Pericardium fibroblast (primary cell): ENCODE data around the gene CBX3. TPM values are rescaled to one million over a fixed set of nuclear protein-coding genes. Genes with fewer than 3 reads are reported as not detected.

Source experiments
- total RNA-seq: library from RNA; depleted of rRNA; stranded (reverse); fragments of >200 nt; gene quantifications from 2 replicates; pipeline ENCODE4 v1.2.3, GENCODE V29; 2015

Gene CBX3
- total RNA-seq: 78.4 and 84.1 TPM in 2 replicates

GRCh38 chr7:26201247-26202018, at the start of gene CBX3:
Gene CBX3 (plus strand): TSS chr7:26201745. CDS start chr7:26202999, 1,254 bp downstream.

GRCh38 chr7:26151953-26152781, 49.4 kb upstream of the CBX3 start, which contains the start of gene NFE2L3:
Gene NFE2L3 (plus strand): TSS chr7:26152198. CDS start chr7:26152499, 301 bp downstream.

DNA sequence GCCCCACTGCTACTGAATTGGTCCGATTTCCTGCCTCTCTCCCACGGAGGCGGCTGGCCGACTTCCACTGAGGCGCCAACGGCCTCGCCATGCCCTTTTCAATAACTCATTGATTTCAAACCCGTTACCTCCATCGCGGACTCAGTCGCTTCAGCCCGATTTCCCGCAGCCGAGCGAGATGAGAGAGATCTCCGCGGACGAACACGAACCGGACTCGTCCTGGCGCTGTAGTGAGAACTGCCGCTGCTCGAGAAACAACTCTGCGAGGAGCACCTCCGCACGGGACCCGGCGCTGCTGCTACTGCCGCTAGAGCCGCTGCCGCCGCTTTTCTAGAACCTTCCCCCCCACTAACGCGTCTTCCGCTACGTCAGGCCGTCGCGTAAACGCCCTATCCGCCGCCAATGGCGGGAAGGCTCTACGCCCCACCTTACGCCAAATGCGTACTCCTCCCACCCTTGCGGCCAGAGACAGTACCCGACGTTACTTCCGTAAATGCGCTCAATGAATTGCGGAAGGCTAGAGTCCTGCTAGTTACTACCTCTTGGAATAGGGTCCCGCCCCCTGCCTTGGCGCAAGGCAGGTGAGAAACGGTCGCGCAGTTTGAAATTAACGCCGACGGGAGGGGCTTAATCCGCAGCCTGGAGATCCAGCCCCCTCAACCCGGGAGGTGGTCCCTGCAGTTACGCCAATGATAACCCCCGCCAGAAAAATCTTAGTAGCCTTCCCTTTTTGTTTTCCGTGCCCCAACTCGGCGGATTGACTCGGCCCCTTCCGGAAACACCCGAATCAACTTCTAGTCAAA, 900 bp upstream of the CBX3 start, which contains the start of gene HNRNPA2B1:
Gene HNRNPA2B1, minus strand, starts transcription at position 303 of the 803 bp plus-strand sequence. Its CDS starts 169 bp downstream, at position 134.

Other genes starting within 250 kb of the CBX3 start
- gene NFE2L3, start 49.5 kb upstream of the CBX3 start, total RNA-seq: 1.1 and 1.3 TPM in 2 replicates
- gene HNRNPA2B1, start 999 bp upstream of the CBX3 start, total RNA-seq: 109 and 128 TPM in 2 replicates
- not detected in 2 replicates for gene SNX10, start 90.1 kb downstream of the CBX3 start, total RNA-seq